HG03342 (cell line): Measurements from ENCODE around the gene SOX9.
"Not testable (repeated sequence)": the region's sequence is repeated elsewhere in the genome, so short reads cannot be mapped to it uniquely, and the experiment has no call there.

ENCODE experiments used
- ATAC-seq: cut with Tn5 transposase; IDR thresholded peaks from one replicate; pipeline ENCODE4 v1.9.1; 2021; ENCODE audit warnings: mild to moderate bottlenecking, moderate library complexity; ENCODE audit not compliant: unreplicated experiment

Gene SOX9

GRCh38 chr17:72125226-72125651 is 4.4 kb downstream of the SOX9 start:
- no peak for ATAC-seq

GRCh38 chr17:72125742-72126141 is 4.9 kb downstream of the SOX9 start:
- ATAC-seq = no peak

GRCh38 chr17:72126575-72127486 is 6.0 kb downstream of the SOX9 start:
- no peak for ATAC-seq

GRCh38 chr17:72128039-72128438 is 7.2 kb downstream of the SOX9 start:
- ATAC-seq = no peak

GRCh38 chr17:72134608-72135394 is 14.0 kb downstream of the SOX9 start:
- ATAC-seq = no peak

GRCh38 chr17:72135546-72136325 is 14.9 kb downstream of the SOX9 start:
- ATAC-seq = no peak

GRCh38 chr17:72136692-72137091 is 15.9 kb downstream of the SOX9 start:
- ATAC-seq = no peak

GRCh38 chr17:72137161-72137560 is 16.3 kb downstream of the SOX9 start:
- no peak for ATAC-seq

GRCh38 chr17:72139212-72139611 is 18.4 kb downstream of the SOX9 start:
- ATAC-seq = no peak

- no peak for ATAC-seq
Observed at GRCh38 chr17:72141336-72141735, 20.5 kb downstream of the SOX9 start.

- not testable (repeated sequence) for ATAC-seq
Observed at GRCh38 chr17:72142097-72142496, 21.3 kb downstream of the SOX9 start.

GRCh38 chr17:72142614-72143013 is 21.8 kb downstream of the SOX9 start:
- ATAC-seq = no peak

- ATAC-seq = no peak
Observed at GRCh38 chr17:72143245-72143644, 22.4 kb downstream of the SOX9 start.

- no peak for ATAC-seq
Observed at GRCh38 chr17:72144101-72144500, 23.3 kb downstream of the SOX9 start.

GRCh38 chr17:72145562-72145961 is 24.7 kb downstream of the SOX9 start:
- no peak for ATAC-seq

- no peak for ATAC-seq
Observed at GRCh38 chr17:72145962-72146361, 25.1 kb downstream of the SOX9 start.

GRCh38 chr17:72146371-72146770 is 25.6 kb downstream of the SOX9 start:
- no peak for ATAC-seq

- ATAC-seq = no peak
Observed at GRCh38 chr17:72150632-72151460, 30.0 kb downstream of the SOX9 start.

GRCh38 chr17:72151565-72152386 is 31.0 kb downstream of the SOX9 start:
- ATAC-seq = no peak
